ENCODE results near the gene TUBE1.
"Not testable (repeated sequence)": the region's sequence is repeated elsewhere in the genome, so short reads cannot be mapped to it uniquely, and the experiment has no call there.

Gene TUBE1

DNA sequence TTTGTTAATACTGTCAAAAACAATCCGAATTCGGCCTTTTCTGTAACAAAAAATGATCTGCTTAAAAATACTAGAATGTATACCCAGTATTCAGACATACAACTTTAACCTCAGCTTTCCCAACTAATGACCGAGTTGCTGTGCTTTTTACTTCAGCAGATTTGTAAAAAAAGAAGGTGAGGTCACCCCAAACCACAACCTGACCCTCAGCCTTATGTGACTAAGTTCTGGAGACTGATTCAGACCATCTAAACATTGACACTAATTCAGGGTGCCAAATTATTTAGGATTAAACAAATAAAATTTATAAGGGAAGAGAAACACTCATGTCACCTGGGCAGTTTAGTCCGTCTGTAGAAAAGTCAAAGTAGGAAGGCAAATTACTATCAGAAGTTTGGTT is 25.7 kb downstream of the TUBE1 start:
- no peak for DNase-seq

DNA sequence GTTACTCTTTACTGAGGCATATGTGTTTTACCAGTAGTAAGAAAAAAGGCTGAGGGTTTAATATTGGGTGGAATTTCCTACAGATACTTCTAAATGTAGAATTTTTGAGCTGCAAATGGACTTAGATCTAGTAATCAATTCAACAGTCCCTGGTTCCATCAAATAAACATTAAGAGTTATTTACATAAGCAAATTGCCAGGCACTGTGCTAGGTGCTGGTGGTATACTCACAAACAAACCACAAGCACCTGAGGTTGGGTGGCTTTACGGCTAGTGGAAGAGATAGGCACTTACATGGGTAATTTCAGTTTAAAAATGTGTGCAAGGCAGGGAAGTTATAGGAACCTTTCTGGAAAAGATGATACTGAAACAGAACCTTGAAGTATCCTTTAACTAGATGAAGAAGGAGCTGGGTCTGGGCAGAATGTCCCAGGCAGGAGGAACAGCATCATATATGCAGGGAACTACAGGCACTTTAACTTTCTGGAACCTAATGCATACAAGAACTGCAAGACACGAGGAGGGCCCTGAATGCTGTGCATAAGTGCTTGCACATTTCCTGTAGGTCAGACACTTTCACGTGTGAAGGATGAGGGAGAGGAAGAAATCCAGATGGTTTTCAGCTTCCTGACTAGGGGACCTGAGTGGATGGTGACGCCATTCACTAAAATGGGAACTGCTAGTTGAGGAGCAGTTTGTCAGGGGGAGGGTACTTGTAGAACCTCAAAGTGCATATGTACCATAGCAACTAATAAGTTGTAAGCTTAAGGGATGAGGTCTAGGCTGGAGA is 28.8 kb downstream of the TUBE1 start:
- no peak for DNase-seq

DNA sequence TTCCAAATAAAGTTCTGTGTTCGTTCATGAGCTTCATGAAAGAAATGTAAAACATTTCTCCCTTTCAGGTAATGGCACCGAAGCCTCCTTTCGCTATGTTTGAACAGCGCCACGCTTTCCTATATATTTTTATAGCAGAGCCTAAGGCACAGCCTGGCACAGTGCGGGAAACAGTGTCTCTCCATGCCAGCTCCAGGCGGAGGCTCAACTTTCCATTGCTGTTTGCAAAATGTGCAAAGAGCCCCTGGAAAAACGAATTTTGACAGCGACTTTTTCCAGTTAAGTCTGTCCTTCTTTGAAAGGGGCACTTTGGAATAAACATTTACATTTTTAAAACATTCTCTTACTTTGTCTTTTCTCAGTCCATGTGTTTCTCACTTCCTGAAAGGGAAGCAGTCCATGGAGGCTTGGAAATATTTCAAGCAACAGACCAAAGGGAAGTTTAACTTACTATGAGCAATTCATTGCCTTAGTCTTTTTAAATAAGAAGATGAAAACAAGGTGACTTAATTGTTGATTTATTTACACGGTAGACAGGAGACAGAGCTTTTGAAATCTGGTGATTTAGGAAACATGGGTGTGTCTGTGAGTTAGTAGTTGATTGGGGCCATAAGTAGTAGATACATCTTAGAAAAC is 32.6 kb downstream of the TUBE1 start:
- no peak for DNase-seq

- DNase-seq, result no peak
Measured at GRCh38 chr6:112054001-112054400, 33.3 kb downstream of the TUBE1 start, which contains the start of gene CCN6. Gene CCN6, plus strand, starts transcription at chr6:112054104. Its CDS starts 254 bp downstream, at chr6:112054358.

- not testable (repeated sequence) for DNase-seq
Measured at GRCh38 chr6:112051251-112051740, 36.0 kb downstream of the TUBE1 start.

- no peak for DNase-seq
Measured at GRCh38 chr6:112050429-112050828, 36.9 kb downstream of the TUBE1 start.

- no peak for DNase-seq
Measured at GRCh38 chr6:112049996-112050395, 37.3 kb downstream of the TUBE1 start.

DNA sequence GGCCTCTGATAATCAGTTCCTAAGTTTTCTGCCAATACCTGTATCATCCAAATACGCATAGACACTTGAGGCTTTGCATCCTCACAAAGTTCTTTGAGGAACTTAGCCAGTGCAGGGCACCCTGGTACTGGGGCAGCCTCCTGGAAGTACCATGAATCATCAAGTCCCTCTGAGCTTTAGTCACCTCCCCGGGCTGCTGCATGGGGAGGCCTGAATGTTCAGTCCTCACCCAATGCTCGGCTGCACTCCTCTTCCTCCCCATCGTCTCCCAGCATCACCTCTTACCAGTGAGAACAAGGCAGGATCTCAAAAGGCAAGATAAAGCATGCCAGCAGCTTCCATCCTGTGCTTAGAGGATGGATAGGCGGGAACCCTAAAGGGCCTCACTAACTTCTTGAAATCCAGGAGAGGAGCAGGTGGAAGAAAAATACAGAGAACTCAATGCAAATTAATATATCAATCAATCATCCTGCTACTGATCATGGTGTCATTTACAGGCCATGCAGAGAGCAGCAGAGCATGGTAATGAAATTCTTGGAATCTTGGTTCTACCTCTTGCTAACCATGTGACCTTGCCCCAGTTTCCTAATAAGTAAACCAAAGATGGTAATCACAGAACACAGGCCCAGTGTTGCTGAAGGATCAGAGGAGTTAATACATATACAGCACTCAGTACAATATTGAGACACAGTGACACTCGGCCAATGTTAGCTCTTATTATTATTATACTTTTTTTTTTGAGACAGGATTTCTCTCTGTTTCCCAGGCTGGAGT is 38.1 kb downstream of the TUBE1 start:
- DNase-seq, result no peak

- not testable (repeated sequence) for DNase-seq
Measured at GRCh38 chr6:112047523-112047922, 39.8 kb downstream of the TUBE1 start.

GRCh38 chr6:112044856-112045255 is 42.4 kb downstream of the TUBE1 start:
- DNase-seq, result no peak

DNA sequence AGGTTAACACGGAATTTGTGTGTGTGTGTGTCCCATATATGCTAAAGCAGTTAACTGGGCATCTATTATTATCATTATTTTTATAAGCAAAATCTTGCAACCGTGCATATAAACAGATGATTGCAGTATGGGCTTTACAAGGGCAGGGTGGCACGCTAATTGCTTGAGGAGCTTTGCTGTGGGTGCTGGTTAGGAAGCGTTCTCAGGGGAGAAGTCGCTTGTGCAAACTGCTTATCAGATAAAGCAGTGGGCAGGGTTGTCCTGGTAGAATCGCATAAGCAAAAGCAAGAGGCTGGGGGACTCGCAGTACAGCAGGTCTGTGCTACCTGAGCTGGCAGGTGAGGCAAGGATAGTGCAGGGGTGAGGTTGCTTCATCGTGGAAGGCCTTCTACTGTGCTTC is 43.1 kb downstream of the TUBE1 start:
- no peak for DNase-seq

DNA sequence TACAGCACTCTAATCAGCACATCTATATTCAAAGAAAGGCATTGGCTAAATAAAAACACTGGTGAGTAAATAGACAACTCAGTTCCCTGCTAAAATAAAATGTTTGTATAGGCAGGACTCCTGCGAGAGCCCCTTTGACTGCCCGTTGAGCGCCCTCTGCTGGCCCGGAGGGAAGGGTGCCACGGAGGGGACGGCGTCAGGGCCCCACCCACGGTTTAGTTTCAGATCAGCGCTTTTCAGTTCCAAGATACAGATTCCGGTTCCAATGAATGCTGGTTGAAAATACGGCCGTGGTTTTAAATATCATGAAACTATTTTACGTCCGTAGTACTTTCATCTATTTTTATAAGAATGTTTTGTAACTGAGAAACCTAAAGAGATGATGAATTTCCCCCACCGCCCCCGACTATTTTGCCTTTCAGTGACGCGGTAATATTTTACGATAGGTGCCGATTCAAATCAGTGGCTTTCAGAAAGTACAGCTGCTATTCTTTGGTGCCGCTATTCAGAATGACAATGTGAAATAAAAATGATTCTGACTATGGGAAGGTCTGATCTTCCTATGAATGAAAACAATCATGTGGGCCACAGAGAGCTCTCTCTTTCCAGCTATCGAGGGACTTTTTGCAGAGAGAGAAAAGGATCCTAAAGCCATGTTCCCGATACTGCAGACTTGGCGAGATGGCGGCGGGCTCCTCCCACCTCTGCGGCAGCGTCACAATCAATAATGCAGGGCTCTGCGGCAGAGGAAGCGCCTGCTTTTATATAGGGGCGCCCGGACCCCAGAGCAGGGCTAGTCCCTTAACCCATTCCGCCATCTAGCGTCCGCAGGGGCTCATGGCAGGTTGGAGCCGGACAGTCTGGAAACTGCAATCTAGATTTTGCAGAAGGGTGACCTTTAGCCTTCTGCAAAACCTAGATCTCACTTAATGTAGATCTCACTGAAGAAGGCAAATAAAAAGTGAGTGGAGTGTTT is 44.0 kb downstream of the TUBE1 start:
- peak; percentile 87 for DNase-seq

- no peak for DNase-seq
Measured at GRCh38 chr6:112041535-112041934, 45.7 kb downstream of the TUBE1 start.

DNA sequence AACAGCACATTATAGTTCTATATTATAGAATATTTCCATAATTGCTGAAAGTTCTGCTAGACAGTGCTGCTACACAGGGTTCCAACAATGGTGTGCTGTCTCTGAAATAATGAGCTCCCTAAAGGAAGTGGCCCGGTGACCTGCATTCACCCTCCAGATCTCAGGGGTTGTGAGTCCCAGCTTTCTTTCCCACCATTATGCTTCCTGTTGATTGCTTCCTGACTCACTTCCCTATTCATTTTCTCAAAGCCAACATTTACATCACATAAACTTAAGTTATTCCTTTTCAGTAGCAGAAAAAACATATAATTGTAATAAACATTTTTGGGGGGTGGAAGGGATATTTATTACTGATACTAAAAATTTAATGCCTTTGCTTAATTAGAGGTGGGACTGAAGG is 46.3 kb downstream of the TUBE1 start:
- no peak for DNase-seq

- DNase-seq, result no peak
Measured at GRCh38 chr6:112039431-112039770, 47.9 kb downstream of the TUBE1 start.

DNA sequence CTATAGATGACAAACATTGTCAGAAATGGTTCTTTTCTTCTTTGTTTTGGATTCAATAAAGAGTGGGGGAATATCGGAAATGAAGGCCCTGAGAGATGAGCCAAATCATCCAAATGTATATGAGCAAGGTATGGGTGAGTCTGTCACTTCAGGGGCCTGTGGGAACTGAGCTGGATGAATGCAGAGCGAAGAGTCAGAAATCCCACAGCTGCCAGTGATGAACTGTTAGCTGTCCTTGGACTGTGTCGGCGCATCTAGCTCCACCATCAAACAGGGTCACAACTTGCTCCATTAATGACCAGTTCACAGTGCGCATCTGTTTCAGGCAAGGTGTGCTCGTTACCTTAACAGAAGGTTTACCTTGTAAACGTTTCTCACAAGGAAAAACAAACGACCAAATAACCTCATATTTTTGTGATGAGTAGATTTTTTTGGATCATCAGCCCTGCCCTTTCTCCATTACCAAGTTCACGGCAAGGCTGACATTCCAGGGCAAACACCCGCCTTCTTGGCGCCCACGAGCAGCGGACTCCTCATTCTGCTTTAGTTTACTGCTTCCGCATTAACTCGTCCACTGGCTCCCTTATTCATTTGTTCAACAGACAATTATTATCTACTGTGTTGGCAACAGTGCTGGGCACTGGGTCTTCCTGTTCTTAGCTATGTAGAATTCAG is 48.4 kb downstream of the TUBE1 start:
- no peak for DNase-seq

- no peak for DNase-seq
Measured at GRCh38 chr6:112038268-112038667, 49.0 kb downstream of the TUBE1 start.

DNA sequence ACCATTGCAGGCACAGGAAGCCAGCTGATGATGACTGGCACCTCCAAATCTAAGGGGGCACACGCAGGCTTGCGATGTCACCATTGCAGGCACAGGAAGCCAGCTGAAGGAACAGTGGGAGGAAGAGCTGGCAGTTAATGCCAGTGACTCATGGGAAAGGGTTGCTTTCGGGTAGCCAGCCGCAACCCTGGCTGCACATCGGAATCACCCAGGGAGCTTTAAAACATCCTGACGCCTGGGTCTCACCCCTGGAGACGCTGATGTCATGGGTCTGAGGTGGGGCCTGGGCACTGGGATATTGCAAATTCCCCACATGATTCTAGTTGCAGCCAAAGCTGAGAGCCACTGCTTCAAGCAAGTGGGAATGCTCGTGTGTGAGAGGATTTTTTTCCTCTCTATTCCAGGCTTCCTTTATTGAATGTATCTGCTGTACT is 49.5 kb downstream of the TUBE1 start:
- no peak for DNase-seq

DNA sequence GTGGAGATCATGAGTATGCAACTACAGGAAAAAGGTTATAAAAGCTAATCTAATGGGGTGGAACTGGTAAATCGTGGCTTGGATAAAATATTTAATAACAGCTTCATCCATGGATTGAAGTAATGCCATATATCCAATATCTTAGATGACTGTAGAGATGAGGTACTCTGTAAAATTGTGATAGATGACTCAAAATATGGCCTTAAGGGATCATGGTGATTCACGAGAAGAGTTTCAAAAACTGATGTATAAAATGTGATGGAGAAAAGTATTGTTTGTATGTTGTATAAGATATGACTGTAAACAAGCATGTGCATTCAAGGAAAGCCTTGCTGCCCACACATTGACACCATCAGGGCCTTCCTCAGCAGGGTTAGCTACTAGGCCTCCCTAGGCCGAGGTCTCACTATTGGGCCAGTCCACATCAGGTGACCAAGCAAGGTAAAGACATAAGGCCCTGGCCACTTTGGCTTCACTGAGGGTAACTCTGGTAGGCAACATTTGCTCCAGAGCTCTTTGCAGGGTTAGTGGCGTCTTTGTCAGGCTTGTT is 51.1 kb downstream of the TUBE1 start:
- DNase-seq, result no peak

- DNase-seq, result no peak
Measured at GRCh38 chr6:112034616-112034995, 52.7 kb downstream of the TUBE1 start.

DNA sequence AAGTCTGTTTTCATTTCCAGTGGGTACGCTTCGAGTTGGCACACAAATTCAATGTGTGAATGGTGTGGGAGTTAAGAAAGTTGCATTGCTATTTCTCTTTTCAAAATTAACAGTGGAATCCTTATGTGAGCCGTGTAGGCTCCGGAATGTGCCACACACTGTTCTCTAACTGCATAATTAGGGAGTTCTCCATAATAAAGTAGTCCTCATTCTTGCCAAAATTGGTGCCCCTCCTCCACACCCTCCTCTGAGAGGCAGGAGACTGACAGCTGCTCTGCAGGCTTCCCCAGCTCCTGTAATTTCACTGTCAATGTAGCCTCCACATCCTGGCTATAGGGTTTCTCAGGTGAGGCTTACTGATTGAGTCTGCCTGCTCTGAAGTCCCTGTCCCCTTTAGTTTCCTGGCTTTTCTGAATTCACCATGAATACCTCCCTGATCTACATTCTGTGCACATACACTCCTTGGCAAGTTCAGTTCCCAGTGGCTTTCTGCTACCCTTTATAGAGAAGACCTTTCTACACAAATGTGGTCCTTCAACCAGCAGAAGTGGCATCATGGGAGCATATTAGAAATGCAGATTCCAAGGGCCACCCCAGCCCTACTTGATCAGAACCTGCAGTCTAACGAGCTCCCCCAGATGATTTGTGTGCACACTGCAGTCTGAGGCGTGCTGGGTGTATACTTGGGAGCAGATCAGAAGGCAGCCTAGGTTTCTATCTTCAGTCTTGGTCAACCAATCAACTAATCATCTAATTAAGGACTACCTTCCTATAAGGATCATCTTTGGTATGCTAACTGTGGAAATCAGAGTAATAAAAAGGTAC is 53.3 kb downstream of the TUBE1 start:
- DNase-seq, result no peak
